ENCODE data around the gene TEAD1.

DNA sequence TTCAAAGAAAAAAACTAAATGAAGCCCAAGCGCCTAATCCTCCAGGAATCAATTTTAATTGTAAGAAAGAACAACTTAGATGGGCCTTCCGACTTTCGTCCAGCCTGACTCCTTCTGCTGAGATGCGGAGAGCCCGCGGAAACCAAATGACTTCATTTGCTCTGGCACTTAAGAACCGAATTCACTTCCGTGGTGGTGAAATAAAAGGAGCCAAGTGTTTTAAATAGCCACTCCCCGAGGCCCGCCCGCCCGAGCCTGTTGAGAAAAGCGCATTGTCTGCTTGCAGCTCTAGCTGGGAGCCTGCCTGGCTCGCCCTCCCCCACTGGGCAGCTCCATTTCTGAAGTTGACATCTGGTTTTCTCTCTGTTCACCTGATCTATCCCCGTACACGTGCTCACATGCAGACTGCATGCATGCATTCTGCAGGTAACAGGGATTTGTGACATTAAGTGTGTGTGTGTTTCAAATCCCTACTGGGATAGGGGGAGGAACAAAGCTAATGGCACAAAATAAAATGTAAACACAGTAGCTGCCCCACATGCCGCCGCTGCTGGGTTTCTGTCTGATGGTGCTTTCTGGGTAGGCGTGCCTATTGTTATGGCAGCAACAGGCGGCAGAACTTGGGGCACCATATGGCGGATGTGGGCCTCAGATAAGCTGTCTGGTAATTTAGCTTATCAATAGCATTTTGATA lies 6.2 kb downstream of the TEAD1 start:
- peak in 1 of 2 donors; percentile 76 for TF ChIP-seq POLR2AphosphoS5 (IDR thresholded peaks at IDR 0.05)
- TF ChIP-seq POLR2A (IDR thresholded peaks at IDR 0.05) = peak in 1 of 4 donors; percentile 56
